ENCODE data around the gene ZBTB32.

- TF ChIP-seq CTCF (conservative IDR thresholded peaks at IDR 0.05; ENCODE audit: low read depth in 2 of 2), result no peak
- TF ChIP-seq REST (IDR thresholded peaks at IDR 0.05; ENCODE audit: unreplicated experiment), result no peak
- TF ChIP-seq NANOG (IDR thresholded peaks at IDR 0.05; ENCODE audit: borderline replicate concordance), result no peak
- no peak for TF ChIP-seq EZH2 (IDR thresholded peaks at IDR 0.05; ENCODE audit: low read depth, unreplicated experiment)
- TF ChIP-seq JUNB (IDR thresholded peaks at IDR 0.05; ENCODE audit: unreplicated experiment), result no peak
Observed at GRCh38 chr19:35720648-35721047, 16.3 kb downstream of the ZBTB32 start.
